HG03280 (cell line): ENCODE data around the gene AMIGO3.

Experiments
- ATAC-seq: cut with Tn5 transposase; IDR thresholded peaks from one replicate; pipeline ENCODE4 v1.9.1; 2021; ENCODE audit warnings: mild to moderate bottlenecking, moderate library complexity; ENCODE audit not compliant: unreplicated experiment

AMIGO3 gene

DNA sequence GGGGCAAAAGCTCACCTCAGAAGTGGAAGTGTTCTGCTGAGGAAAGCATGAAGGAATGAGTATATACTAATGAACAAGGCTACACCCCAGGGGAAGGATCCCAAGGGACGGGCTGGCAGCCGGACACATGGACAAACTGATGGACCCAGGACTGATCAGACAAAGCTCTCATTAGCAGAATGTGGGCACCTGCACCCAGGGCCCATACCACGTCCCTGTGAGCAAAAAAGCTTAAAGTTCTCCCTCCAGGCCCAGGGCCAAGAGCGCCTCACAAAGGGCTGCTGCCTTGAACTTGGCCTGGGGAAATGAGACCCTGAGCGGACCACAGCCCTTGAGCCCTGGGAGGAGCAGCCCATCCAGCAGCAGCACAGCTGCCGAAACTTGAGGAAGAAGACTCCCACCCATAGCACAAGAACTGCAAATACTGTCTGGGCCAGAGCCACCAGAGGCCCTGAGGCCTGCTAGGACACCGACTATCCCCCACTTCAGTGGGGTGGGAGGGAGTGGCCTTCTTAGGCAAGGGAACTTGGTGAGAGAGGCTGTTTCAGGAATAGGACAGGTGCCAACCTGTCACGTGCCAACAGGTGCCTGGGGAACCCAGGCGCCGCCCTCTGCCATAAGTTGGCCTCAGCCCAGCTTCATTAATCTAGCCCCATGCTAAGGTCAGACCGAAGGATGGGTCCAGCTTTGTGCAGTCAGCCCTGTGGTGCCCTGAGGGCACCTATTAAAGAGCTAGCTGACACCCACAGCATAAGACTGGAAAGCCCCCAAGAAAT lies 6.6 kb upstream of the AMIGO3 start:
- ATAC-seq: no peak

DNA sequence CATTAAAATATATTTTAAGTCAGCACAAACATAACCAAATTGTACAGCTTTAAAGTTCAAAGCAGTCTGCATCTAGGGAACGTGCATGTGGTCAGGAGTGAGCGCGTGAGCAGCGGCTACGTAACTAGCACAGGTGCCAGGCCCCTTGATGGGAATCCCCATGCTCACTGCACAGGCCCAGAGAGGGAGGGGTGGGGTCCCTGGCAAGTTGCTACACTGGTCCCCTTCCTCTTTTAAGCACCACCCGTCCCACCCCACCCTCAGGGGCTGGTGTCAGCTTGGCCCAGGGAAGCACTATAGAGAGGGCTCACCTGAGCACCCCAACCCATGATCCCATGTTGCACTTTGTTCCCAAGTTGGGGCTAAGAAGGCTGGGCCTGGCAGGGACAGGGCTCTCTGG lies 5.1 kb upstream of the AMIGO3 start:
- no peak for ATAC-seq

DNA sequence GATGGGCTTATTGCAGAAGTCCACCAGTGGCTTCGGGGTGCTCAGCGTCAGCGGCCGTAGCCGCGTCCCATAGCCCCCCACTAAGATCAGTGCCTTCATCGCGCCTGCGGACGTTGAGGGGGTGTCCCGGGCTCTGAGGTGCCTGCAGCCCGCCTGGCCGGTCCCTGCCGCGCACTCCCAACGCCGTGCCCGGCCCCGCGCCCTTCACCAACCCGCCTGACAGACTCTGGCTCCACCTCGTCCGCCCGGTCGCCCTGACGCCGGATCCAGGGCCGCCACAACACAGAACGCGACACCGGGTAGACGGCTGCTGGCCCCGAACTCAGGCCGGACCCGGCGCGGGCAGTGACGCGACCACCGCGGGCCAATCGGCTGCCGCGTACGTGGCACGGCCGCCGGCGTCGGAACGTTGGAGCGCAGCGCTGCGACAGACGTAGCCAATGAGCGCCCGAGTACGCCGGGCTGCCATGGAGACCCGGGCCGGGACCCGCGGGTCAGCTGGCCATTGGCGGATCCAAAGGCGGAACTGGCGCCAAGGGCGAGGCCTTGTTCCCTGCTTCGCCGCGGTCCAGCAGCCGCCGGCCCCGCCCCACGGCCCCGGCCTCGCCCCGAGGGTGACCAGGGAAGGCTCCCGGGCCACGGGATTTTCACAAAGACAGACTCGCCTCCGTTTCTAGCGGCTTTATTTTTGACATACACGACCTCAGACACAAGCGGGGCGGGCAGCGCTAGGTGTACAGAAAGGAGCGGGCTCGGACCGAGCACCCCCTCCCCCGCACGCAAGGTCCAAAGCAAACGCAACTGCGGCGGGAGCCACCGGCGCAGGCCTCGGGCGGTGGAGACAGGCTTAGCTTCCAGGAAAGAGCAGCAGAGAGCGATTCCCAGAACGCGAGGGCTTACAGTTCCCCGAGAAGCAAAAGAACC lies 4.4 kb upstream of the AMIGO3 start, which contains the start of gene GMPPB:
TSS of gene GMPPB (minus strand) at position 324 of the 924 bp plus-strand sequence. CDS start at position 99, 225 bp downstream.
- peak; percentile 85 for ATAC-seq

DNA sequence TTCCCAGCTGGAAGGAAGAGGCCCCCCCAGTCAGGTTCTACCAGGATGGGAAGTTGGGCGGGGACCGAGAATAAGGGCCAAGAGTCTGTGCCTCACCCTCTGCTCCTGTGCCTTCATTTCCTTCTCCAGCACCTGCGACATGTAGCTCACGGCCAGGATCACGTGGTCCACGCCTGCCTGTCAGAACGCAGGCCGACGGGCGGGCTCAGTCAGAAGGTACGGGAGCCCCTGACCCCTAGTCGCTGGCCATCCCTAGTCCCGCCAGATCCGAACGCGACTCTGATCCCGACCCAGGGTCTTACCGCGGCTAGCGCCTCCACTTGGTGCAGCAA lies 3.8 kb upstream of the AMIGO3 start:
- no peak for ATAC-seq

DNA sequence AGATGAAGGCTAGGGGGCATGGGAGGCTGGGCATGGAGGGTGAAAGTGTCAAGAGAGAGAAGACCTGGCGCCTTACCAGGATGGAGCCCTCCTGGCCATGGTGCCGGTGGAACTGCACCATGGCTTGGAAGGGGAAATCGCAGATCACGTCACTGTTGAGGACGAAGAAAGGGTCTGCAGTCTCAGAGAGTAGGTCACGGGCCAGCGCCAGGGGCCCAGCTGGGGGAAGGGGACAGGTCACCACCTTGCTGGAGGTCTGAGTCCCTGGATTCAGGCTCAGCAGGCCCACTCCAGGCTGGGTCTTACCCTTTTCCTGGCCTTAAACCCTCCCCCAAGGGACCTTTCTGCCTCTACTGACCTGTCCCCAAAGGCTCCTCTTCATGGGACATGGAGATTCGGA lies 3.4 kb upstream of the AMIGO3 start:
- ATAC-seq: no peak

DNA sequence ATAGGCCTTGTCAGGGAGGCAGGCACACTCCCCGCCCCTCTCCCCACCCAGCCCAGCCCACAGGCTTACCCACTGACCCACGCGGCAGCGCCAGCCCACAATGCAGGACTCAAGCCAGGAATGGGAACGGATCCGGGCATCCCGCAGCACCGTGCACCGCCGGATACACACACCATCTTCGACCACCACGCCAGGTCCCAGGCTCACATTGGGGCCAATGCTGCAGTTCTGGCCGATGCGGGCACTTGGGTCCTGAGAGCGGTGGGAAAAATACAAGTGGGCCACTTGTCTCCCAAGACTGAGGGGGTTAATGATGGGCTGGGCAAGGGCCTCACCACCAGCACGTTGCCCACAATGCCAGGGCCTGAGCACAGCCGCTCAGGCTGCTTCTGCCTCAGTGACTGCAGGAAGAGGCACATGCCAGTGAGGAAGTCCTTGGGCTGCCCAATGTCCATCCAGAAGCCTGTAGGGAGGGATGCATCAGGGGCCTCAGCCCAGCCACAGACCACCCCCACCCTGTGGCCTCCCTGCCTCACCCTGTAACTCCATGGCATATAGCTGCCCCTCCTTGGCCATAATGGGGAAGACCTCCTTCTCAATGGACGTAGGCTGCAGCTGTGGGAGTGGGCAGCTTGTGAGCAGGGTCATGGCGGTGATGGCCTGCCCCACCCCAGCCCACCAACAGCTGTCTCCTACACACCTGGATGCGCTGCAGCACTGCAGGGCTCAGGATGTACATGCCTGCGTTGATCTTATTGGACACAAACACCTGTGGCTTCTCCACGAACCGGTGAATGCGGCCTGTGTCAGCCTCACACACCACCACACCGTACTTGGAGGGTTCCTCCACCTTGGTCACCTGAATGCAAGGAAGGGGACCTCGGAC lies 2.7 kb upstream of the AMIGO3 start:
- no peak for ATAC-seq

DNA sequence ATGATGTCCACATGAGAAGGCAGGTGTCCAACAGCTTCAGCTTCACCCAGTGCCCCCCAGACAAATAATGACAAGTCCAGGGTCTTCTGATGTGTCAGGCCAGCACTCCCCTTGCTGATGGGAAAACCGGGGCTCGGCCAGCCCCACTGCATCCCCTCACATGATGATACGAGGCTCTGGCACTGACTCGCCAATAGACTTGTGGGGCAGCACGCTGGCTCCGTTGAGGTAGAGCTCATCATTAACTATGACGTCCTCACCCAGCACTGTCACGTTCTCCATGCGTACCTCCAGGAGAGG lies 2.1 kb upstream of the AMIGO3 start:
- ATAC-seq: no peak

DNA sequence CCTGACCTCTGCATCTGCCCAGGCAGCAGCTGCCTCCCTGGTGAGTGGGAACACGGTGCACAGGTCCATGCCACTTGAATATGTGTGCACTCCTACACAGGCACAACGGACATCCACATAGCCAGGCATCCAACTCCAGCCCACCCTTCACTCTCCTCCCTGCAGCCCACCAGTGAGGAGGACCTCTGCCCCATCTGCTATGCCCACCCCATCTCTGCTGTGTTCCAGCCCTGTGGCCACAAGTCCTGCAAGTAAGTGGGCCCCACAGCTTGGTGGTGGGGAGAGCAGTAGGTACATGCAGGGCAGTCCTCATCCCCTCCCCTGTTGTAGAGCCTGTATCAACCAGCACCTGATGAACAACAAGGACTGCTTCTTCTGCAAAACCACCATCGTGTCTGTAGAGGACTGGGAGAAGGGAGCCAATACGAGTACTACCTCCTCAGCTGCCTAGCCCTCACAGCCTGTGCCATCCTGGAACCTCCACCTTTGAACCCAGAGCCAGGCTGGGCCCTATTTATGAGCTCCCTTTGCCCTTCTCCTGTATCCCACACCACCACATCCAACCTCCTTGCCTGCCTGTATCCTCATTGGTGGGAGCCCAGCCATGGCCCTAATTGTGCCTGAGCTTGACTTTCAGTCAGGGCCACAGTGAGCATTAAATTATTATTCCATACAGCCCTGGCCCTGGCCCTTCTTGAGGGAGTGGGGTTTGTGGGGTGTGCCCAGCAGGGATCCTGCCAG lies 1.5 kb upstream of the AMIGO3 start:
- ATAC-seq: no peak

DNA sequence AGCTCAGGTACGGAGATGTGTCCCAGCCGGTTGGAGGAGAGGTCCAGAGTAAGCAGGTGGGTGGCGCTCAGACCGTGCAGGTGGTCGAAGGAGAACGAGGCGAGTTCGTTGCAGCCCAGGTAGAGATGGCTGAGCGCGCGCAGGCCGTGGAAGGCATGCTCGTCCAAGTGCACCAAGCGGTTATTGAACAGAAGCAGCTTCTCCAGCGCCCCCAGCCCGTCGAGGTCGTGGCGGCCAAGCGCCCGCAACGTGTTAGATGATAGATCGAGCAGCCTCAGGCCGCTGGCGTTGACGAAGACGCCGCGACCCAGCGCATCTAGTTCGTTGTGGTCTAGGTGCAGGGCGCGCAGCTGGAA lies 648 bp downstream of the AMIGO3 start:
- ATAC-seq: no peak

DNA sequence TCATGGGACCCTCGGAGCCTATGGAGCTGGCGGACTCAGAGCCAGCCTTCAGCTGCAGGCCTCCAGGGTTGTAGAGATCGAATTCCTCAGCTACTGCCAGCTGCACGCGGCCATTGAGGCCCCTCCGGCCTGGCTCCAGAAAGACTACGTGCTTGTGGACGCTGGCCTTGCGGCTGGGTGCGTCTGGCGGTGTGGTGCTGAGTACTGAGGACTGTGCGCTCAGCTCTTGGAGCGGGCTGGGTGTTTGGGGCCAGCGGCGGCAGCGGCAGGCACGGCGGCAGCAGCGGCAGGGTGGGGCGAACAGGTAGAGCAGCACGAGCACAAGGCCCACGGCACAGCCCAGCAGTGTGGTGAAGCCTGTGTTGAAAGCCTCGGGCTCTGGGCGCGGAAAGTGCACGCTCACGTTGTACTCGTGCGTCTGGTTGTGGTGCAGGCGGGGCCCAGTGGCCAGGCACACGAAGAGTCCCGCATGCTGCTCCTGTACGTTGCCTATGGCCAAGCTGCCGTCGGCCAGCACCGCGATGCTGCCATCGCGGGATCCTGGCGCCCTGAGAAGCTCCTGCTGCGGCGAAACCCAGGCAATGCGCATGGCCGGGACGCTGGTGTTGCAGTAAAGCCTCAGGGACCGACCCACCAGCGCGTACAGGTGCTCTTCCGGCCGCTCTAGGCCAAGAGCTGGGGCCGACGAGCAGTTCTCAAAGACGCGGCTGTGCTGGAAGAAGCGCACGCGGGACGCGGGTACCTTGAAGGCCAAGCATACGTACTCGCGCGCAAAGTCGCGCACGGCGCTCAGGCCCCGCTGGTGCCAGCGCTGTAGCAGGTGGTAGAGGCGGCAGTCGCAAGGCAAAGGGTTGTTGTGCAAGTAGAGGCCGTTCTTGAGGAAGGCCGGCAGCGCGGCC lies 1.3 kb downstream of the AMIGO3 start:
- no peak for ATAC-seq

DNA sequence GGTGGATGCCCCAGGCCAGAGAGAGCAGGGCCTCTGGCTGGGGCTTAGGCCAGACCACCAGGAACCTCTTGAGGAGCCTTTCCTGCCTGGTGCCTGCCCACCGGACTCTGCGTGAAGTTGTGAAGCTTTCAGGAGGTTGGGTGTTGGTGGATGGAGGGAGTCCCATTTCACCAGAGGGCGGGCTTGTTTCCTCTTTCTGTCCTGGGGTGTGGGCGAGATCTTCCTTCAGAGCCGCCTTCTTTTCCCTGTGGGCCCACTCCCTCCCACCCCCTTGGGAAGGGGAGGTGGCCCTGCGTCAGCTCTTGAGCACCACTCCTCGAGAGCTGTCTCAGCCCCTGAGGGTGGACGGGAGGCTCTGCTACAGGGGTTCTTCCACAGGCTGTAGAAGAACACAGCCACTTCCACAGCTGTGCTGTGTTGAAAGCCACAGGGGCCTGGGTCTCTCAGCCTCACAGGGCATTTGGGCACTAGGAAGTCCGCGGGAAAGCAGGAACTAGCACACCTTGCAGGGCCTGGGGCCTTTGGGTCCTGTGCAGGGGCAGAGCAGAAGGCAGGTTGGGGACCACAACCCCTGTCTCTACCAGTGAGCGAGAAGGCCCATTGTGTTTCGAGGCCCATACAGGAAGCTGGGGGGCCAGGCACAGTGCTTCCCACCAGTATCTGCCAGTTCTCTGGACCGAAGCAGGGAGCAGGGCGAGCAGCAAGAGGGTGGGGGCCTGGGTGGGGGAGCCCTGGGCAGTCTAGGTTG lies 2.1 kb downstream of the AMIGO3 start:
- no peak for ATAC-seq

DNA sequence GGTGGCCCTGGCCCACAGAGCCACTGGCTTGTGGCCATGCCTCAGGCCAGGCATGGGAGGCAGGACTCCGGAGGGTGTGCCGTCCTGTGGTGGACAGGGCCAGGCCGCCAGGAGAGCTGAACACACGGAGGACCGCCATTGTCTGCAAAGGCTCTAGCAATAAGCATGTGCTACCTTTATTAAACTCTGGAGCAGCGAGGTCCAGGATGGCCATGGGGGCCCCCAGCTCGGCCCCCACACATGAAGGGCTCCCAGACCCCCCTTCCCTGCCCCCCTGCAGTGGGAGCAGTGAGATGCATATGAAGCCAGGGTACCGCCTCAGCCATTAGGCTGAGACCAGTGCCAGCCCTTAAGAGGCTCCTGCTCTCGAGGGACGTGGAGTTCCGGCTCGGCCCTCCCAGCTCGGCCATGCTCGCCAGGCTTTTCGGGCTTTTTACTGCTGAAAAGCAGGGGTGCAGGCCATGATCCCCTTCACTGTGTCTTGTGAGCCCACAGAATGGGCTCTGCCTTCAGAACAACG lies 2.7 kb downstream of the AMIGO3 start:
- ATAC-seq: no peak

DNA sequence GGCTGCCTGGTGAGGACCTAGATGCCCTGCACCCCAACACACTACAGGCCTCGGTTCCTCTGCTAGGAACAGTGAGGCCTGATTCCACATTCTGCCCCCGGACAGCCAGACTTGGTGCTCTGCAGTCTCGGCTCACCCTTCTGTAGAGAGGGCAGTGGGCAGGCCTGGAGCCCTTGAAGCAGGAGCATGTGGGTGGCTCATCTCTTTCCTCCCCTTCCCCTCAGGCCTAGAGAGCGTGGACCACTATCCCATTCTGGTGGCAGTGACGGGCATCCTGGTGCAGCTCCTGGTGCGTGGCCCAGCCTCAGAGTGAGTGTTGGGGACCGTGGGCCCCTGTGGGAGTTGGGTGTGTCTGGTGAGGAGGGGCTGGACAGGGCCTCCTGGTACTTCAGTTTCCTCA lies 3.3 kb downstream of the AMIGO3 start:
- no peak for ATAC-seq

DNA sequence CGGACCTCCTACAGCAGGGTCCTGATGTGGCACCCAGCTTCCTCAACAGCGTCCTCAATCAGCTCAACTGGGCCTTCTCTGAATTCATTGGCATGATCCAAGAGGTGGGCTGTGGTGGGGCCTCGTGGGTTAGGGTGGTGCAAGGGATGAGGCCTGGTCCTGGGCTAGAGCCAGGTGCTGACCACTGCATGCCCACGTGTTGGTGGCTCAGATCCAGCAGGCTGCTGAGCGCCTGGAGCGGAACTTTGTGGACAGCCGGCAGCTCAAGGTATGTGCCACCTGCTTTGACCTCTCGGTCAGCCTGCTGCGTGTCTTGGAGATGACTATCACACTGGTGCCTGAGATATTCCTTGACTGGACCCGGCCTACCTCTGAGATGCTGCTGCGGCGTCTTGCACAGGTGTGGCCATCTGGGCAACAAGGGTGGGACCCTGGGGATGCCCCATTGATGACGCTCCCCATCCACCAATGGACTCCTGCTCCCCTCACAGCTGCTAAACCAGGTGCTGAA lies 3.8 kb downstream of the AMIGO3 start:
- no peak for ATAC-seq

DNA sequence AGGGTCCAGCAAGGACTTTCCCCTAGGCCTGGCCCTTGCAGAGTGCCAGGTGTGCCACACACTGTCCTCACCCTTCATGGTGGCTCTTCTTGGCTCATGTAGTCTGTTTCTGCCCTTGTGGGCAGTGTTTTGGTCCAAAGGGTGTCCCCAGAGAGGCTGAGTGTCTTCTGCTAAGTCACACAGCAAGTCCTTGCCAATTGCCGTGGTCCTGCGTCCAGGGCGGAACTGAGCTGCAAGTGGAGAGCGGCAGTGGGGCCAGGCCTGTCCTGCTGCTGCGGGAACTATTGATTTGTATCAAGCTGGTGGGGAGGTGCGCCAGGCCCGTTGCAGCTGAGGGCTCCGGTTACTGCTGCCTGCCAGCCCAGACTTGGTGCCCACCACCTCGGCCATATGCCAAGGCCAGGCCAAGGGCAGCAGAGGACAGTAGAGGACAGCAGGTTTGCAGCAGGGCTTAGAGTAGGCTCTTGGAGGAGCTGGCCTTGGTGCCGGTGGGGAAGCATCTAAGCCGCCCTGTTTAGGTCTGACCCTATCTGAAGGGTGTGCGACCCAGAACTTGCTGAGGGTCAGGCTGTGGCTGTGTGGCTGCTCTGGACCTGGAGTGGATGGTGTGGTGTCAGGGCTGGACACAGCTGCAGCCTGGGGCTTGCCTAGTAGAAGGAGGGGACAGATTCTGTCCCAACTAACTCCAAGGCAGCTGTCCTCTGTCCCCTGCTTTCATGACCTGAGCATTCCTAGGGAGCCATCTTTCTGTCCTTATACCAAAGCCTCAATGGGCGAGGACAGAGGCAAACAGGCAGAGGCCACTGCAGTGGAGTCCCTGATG lies 4.5 kb downstream of the AMIGO3 start:
- ATAC-seq: no peak

DNA sequence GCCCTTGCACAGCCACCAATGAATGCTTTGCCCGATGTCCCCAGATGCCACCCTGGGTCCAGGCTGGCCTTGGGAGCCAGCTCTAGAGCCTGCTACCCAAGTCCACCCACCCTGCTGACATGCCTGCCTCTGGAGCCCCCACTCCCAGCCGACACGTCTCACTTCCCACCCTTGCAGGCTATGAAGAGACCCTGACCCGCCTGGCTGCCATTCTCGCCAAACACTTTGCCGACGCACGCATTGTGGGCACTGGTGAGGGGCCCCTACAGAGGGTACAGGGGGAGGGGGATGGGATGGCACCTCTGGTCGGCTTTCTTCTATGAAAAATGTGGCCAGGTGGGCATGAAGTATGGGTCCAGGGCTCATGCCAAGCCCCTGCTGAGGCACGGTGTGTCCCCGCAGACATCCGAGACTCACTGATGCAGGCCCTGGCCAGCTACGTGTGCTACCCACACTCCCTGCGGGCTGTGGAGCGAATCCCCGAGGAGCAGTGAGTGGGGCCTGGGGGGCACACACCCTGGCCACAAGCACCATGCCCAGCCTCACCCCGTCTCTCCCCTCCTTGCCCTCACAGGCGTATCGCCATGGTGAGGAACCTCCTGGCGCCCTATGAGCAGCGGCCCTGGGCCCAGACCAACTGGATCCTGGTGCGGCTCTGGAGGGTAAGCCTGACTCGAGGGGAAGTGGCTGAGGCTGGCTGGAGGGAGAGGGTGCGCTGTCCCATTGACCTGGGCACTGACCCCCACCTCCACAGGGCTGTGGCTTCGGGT lies 6.0 kb downstream of the AMIGO3 start:
- ATAC-seq: no peak
